PC-9 (cell line): Measurements from ENCODE around the gene SAMD13. TPM values are rescaled to one million over a fixed set of nuclear protein-coding genes. Genes with fewer than 3 reads are reported as not detected.

ENCODE experiments used
- BruUV-seq: library from RNA; stranded (reverse); fragments of 400-500 nt; replicated peaks from 2 replicates; lab custom pipeline; 2021; lab: Mats Ljungman, UMichigan
- CTCF ChIA-PET: fragments of 300-600 bp; sonication (Branson Sonifier 250); formaldehyde crosslinking; loops from one replicate; lab custom pipeline; 2022; ENCODE audit warnings: antibody characterized with exemption; lab: Charles Lee
- POLR2A ChIA-PET: fragments of 300-600 bp; sonication (Branson Sonifier 250); formaldehyde crosslinking; loops from one replicate; lab custom pipeline; 2022; ENCODE audit warnings: antibody characterized with exemption; ENCODE audit not compliant: unreplicated experiment; lab: Charles Lee
- DNase-seq, 2 experiments: peaks; one replicate each; pipeline versions ENCODE4 v3.0.0 to v3.0.0-alpha.2; 2015 to 2022; ENCODE audit warnings: mixed read lengths in 1 of 2
- H2AFZ ChIP-seq: fragments of 200-600 bp; sonication (generic); 2 replicates; pipeline ENCODE4 v1.8.1; 2017; ENCODE audit warnings: antibody characterized with exemption
- H3F3A ChIP-seq: fragments of 200-600 bp; sonication (generic); 2 replicates; pipeline ENCODE4 v1.8.1; 2017; ENCODE audit warnings: antibody characterized with exemption, mild to moderate bottlenecking, low read depth; ENCODE audit not compliant: insufficient read depth
- H3K27ac ChIP-seq: fragments of 200-600 bp; sonication (generic); 2 replicates; pipeline ENCODE4 v1.6.1; 2016; ENCODE audit warnings: mixed run types
- H3K27me3 ChIP-seq: fragments of 200-600 bp; sonication (generic); 2 replicates; pipeline ENCODE4 v1.6.1; 2016; ENCODE audit warnings: low read depth, mixed run types; ENCODE audit not compliant: insufficient read depth
- H3K36me3 ChIP-seq: fragments of 200-600 bp; sonication (generic); 2 replicates; pipeline ENCODE4 v1.6.1; 2016; ENCODE audit warnings: low read depth, mixed run types
- H3K4me1 ChIP-seq: fragments of 200-600 bp; sonication (generic); replicated peaks from 2 replicates; pipeline ENCODE4 v1.6.1; 2016; ENCODE audit warnings: mixed run types; ENCODE audit not compliant: insufficient read depth
- H3K4me2 ChIP-seq: fragments of 200-600 bp; sonication (generic); 2 replicates; pipeline ENCODE4 v1.6.1; 2017; ENCODE audit warnings: mixed run types
- H3K4me3 ChIP-seq: fragments of 200-600 bp; sonication (generic); 2 replicates; pipeline ENCODE4 v1.6.1; 2016; ENCODE audit warnings: mixed run types
- H3K79me2 ChIP-seq: fragments of 200-600 bp; sonication (generic); 2 replicates; pipeline ENCODE4 v1.6.1; 2017; ENCODE audit warnings: low read depth, mixed run types
- H3K9me2 ChIP-seq: fragments of 200-600 bp; sonication (generic); 2 replicates; pipeline ENCODE4 v1.8.1; 2017; ENCODE audit warnings: mild to moderate bottlenecking; ENCODE audit not compliant: insufficient read depth
- H3K9me3 ChIP-seq: fragments of 200-600 bp; sonication (generic); 2 replicates; pipeline ENCODE4 v1.8.1; 2016; ENCODE audit warnings: low read depth; ENCODE audit not compliant: insufficient read depth
- H4K20me1 ChIP-seq: fragments of 200-600 bp; sonication (generic); 2 replicates; pipeline ENCODE4 v1.8.1; 2017; ENCODE audit not compliant: insufficient read depth
- CTCF ChIP-seq: fragments of 200-600 bp; sonication (generic); conservative IDR thresholded peaks from 2 replicates; pipeline ENCODE4 v1.6.1; 2017; ENCODE audit warnings: mixed run types, antibody characterized with exemption, mild to moderate bottlenecking, moderate library complexity
- EZH2 ChIP-seq: fragments of 200-600 bp; sonication (generic); IDR thresholded peaks from 2 replicates; pipeline ENCODE4 v1.8.0; 2017; ENCODE audit warnings: antibody characterized with exemption, low read depth
- intact Hi-C: fragments of 100-400 bp; cut with micrococcal nuclease; formaldehyde crosslinking; loops from one replicate; pipeline ENCODE4 v1.10.0; 2022; ENCODE audit not compliant: unreplicated experiment
- total RNA-seq: library from RNA; stranded (reverse); gene quantifications from 2 replicates; pipeline ENCODE4 v1.2.3, GENCODE V29; 2021

The SAMD13 gene
- total RNA-seq, 1 experiment from 2014 or later = 2.5 TPM

DNA sequence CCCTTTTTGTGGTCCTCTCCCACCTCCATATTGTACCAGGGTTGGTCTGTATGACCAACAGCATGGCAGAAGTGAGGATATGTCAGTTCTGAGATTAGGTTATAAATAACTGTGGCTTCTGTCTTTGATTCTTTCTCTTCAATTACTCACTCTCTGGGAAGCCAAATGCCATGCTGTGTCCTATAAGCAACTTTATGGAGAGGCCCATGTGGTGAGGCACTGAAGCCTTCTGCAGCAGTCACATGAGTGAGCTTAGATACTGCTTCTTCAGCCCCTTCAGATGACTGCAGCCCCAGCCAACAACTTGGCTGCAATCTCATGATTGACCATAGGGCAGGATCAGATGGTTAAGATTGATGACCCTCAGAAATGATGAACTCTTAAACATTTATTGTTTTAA lies 34.0 kb upstream of the SAMD13 start:
- no peaks in the 10 kb centered on the region for H3K9me3 ChIP-seq
- H3K9me2 ChIP-seq = no peaks in the 10 kb centered on the region
- H3K4me3 ChIP-seq = no peak overlapping the region
- H3K27me3 ChIP-seq = no peaks in the 10 kb centered on the region
- no TSS peak for BruUV-seq
- peaks cover 7% of the 10 kb centered on the region; the same call in 1 of the 2 replicates for H3F3A ChIP-seq
- H3K4me2 ChIP-seq = no peak overlapping the region
- ChIA-PET POLR2A (no interaction called here), CTCF (no interaction called here)
- H4K20me1 ChIP-seq = no peaks in the 10 kb centered on the region
- TF ChIP-seq EZH2 = no peak
- no peak for TF ChIP-seq CTCF
- no peak overlapping the region for H3K27ac ChIP-seq
- no peak for DNase-seq
- H2AFZ ChIP-seq = no peak overlapping the region
- H3K4me1 ChIP-seq = peaks cover 40% of the 10 kb centered on the region
- H3K36me3 ChIP-seq = no peaks in the 10 kb centered on the region
- intact Hi-C loops = no loop called here
- H3K79me2 ChIP-seq = no peaks in the 10 kb centered on the region

- Histone ChIP-seq H2AFZ (no peak overlapping the region), H3K4me3 (no peak overlapping the region), H3F3A (peaks cover 11% of the 10 kb centered on the region; the same call in 1 of the 2 replicates), H3K79me2 (no peaks in the 10 kb centered on the region), H4K20me1 (no peaks in the 10 kb centered on the region), H3K9me2 (no peaks in the 10 kb centered on the region), H3K27me3 (no peaks in the 10 kb centered on the region), H3K4me1 (peaks cover 48% of the 10 kb centered on the region), H3K27ac (no peak overlapping the region), H3K36me3 (no peaks in the 10 kb centered on the region), H3K9me3 (no peaks in the 10 kb centered on the region), H3K4me2 (peak overlapping the region; percentile 39)
- DNase-seq = peak in 1 of 2 experiments; percentile 76
- CTCF ChIA-PET = no interaction called here
- intact Hi-C loops = no loop called here
- BruUV-seq = no TSS peak
- POLR2A ChIA-PET = no interaction called here
- TF ChIP-seq EZH2 = no peak
- no peak for TF ChIP-seq CTCF
Measured at GRCh38 chr1:84268346-84268745, 33.2 kb upstream of the SAMD13 start.

DNA sequence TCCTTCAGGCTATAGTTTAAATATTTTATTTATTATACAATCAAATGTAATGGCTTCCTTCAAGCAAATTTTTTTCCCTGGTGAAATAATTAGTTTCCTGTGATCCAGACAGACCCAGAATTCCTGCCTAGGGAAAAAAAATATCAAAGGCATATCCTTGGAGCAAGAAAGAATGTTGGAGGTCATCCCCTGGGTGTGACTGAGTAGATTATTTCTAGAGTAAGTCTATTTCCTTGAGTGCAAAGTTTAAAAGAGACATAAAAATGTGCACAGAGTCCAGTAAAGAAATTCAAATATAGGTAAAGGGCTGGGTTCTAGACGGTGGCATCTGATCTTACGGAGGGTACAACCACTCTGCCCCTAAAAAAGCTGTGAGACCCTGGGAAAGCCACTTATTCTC lies 32.2 kb upstream of the SAMD13 start:
- ChIA-PET POLR2A (no interaction called here), CTCF (no interaction called here)
- Histone ChIP-seq H3K27me3 (no peaks in the 10 kb centered on the region), H3K4me2 (no peak overlapping the region), H3F3A (peaks cover 11% of the 10 kb centered on the region; the same call in 1 of the 2 replicates), H4K20me1 (no peaks in the 10 kb centered on the region), H3K9me2 (no peaks in the 10 kb centered on the region), H3K79me2 (no peaks in the 10 kb centered on the region), H2AFZ (no peak overlapping the region), H3K9me3 (no peaks in the 10 kb centered on the region; the same call in 1 of the 2 replicates), H3K27ac (no peak overlapping the region), H3K4me1 (peaks cover 51% of the 10 kb centered on the region), H3K4me3 (no peak overlapping the region), H3K36me3 (no peaks in the 10 kb centered on the region)
- DNase-seq = no peak
- BruUV-seq = no TSS peak
- intact Hi-C loops = no loop called here
- TF ChIP-seq CTCF (no peak), EZH2 (no peak)
